GM12878 (cell line): ENCODE measurements around the gene DND1. TPM values are rescaled to one million over a fixed set of nuclear protein-coding genes. Genes with fewer than 3 reads are reported as not detected.

ENCODE experiments used
- ATF7 ChIP-seq: fragments of 450-650 bp; IDR thresholded peaks from 2 replicates; pipeline ENCODE4 v1.6.1; 2016; ENCODE audit warnings: low read depth, mild to moderate bottlenecking
- BRCA1 ChIP-seq: IDR thresholded peaks from 2 replicates; pipeline ENCODE4 v1.6.1; 2011; ENCODE audit warnings: low read depth, low read length, improper control_type of control experiment
- DPF2 ChIP-seq: fragments of 450-650 bp; IDR thresholded peaks from 2 replicates; pipeline ENCODE4 v1.6.1; 2017; ENCODE audit warnings: mild to moderate bottlenecking
- KLF5 ChIP-seq: fragments of 450-650 bp; IDR thresholded peaks from 2 replicates; pipeline ENCODE4 v1.6.1; 2014; ENCODE audit warnings: mild to moderate bottlenecking; ENCODE audit not compliant: partially characterized antibody
- MYC ChIP-seq: IDR thresholded peaks from 2 replicates; pipeline ENCODE4 v1.6.1; 2011; ENCODE audit warnings: mild to moderate bottlenecking, low read length, moderate library complexity, inconsistent platforms; ENCODE audit not compliant: insufficient read depth, insufficient replicate concordance, insufficient read length, severe bottlenecking
- NFIC ChIP-seq: IDR thresholded peaks from 2 replicates; pipeline ENCODE4 v1.6.1; 2012; ENCODE audit warnings: low read depth, mild to moderate bottlenecking, inconsistent platforms, low read length, moderate library complexity
- NKRF ChIP-seq: fragments of 450-650 bp; conservative IDR thresholded peaks from 2 replicates; pipeline ENCODE4 v1.6.1; 2017; ENCODE audit warnings: mild to moderate bottlenecking, moderate library complexity
- PAX5 ChIP-seq: IDR thresholded peaks from 2 replicates; pipeline ENCODE4 v1.6.1; 2011; ENCODE audit warnings: low read depth, low read length, borderline replicate concordance
- PRDM15 ChIP-seq: fragments of 450-650 bp; formaldehyde crosslinking; IDR thresholded peaks from 2 replicates; pipeline ENCODE4 v1.4.0; 2020; ENCODE audit warnings: mild to moderate bottlenecking, moderate library complexity
- RFX5 ChIP-seq: IDR thresholded peaks from 2 replicates; pipeline ENCODE4 v1.6.1; 2011; ENCODE audit warnings: low read depth, low read length, improper control_type of control experiment
- SP1 ChIP-seq: IDR thresholded peaks from one replicate; pipeline ENCODE4 v1.6.1; 2011; ENCODE audit warnings: low read depth, low read length
- SPI1 ChIP-seq: IDR thresholded peaks from 2 replicates; pipeline ENCODE4 v1.6.1; 2011; ENCODE audit warnings: low read depth, mild to moderate bottlenecking, low read length, moderate library complexity, borderline replicate concordance; ENCODE audit not compliant: insufficient read depth
- SREBF1 ChIP-seq: IDR thresholded peaks from 2 replicates; pipeline ENCODE4 v1.6.1; 2012; ENCODE audit warnings: mild to moderate bottlenecking, low read length
- SRF ChIP-seq, 2 experiments: IDR thresholded peaks; 2 replicates each; pipeline ENCODE4 v1.6.1; 2011; ENCODE audit warnings: low read depth in 2 of 2, low read length in 2 of 2, mild to moderate bottlenecking in 1 of 2, moderate library complexity in 1 of 2
- TARDBP ChIP-seq: IDR thresholded peaks from 2 replicates; pipeline ENCODE4 v1.6.1; 2016; ENCODE audit warnings: borderline replicate concordance
- TCF7 ChIP-seq: IDR thresholded peaks from 2 replicates; pipeline ENCODE4 v1.6.1; 2014; ENCODE audit warnings: antibody characterized with exemption, borderline replicate concordance
- WRNIP1 ChIP-seq: IDR thresholded peaks from 2 replicates; pipeline ENCODE4 v1.6.1; 2011; ENCODE audit warnings: low read depth, low read length, improper control_type of control experiment, borderline replicate concordance
- ZNF24 ChIP-seq: fragments of 450-650 bp; IDR thresholded peaks from 2 replicates; pipeline ENCODE4 v1.6.1; 2017; ENCODE audit warnings: antibody characterized with exemption, mild to moderate bottlenecking
- polyA plus RNA-seq, 11 experiments: library from polyadenylated mRNA; depleted of rRNA in 4 of 11; unstranded in 6 of 11; stranded (reverse) in 5 of 11; fragments of >200 nt; fragmentation: Nextera tagmentation in 4 of 11; fragmentation: Illumina TruSeq in 1 of 11; extraction: Ambion mirVana in 4 of 11; extraction: Trizol in 1 of 11; gene quantifications; 1 replicate in 1 of 11; 2 replicates in 10 of 11; pipeline versions ENCODE4 v1.2.1 to v1.2.3, GENCODE V29; 2011 to 2016; ENCODE audit warnings: inconsistent platforms in 2 of 11, missing spikeins in 2 of 11, low read depth in 1 of 11
- total RNA-seq, 4 experiments: library from RNA; depleted of rRNA in 3 of 4; stranded (reverse); fragments of >200 nt in 3 of 4; fragmentation: Illumina TruSeq in 1 of 4; extraction: Trizol in 1 of 4; gene quantifications; 2 replicates each; pipeline versions ENCODE4 v1.2.1 to v1.2.3, GENCODE V29; 2013 to 2021
- TF ChIP-seq, protein P1 (sequence below): IDR thresholded peaks from 2 replicates; pipeline ENCODE4 v1.6.1; 2011; ENCODE audit warnings: mild to moderate bottlenecking, low read depth, low read length, moderate library complexity; ENCODE audit not compliant: insufficient replicate concordance
- TF ChIP-seq, protein P2 (sequence below): fragments of 450-650 bp; formaldehyde crosslinking; IDR thresholded peaks from 2 replicates; pipeline ENCODE4 v1.4.0; 2022; ENCODE audit warnings: mild to moderate bottlenecking, moderate library complexity

DND1 gene
- total and polyA plus RNA-seq, 10 of the 15 experiments (the other 5 are each of a cell fraction or from before 2014, with no cell fraction given): 0.15 to 2.9 (median 0.73) TPM; not detected in 2

- no peak for TF ChIP-seq BRCA1
- no peak for TF ChIP-seq SREBF1
- TF ChIP-seq PAX5: peak; percentile 57; the same call in 1 of the 2 replicates
- no peak for TF ChIP-seq ZNF24
- TF ChIP-seq SRF (IDR thresholded peaks at IDR 0.05; ENCODE audit: low read depth in 2 of 2, low read length in 2 of 2): peak in 1 of 2 experiments; percentile 62; a peak in 1 of 4 replicates
- peak; percentile 66 for TF ChIP-seq DPF2
- 0 out of 2 replicates have a peak, but pooled peaks have one; percentile 8 for TF ChIP-seq RFX5
- TF ChIP-seq PRDM15 (CRISPR knock-in tag): no peak
- TF ChIP-seq MYC: no peak
- TF ChIP-seq, protein P1, sequence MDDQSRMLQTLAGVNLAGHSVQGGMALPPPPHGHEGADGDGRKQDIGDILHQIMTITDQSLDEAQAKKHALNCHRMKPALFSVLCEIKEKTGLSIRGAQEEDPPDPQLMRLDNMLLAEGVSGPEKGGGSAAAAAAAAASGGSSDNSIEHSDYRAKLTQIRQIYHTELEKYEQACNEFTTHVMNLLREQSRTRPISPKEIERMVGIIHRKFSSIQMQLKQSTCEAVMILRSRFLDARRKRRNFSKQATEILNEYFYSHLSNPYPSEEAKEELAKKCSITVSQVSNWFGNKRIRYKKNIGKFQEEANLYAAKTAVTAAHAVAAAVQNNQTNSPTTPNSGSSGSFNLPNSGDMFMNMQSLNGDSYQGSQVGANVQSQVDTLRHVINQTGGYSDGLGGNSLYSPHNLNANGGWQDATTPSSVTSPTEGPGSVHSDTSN: no peak
- TF ChIP-seq SP1: peak; percentile 45
- TF ChIP-seq KLF5: peak; percentile 62
- no peak for TF ChIP-seq TCF7
- peak; percentile 69 for TF ChIP-seq NKRF
- TF ChIP-seq TARDBP: no peak
- TF ChIP-seq WRNIP1: peak; percentile 93
- no peak for TF ChIP-seq NFIC
- TF ChIP-seq, protein P2, sequence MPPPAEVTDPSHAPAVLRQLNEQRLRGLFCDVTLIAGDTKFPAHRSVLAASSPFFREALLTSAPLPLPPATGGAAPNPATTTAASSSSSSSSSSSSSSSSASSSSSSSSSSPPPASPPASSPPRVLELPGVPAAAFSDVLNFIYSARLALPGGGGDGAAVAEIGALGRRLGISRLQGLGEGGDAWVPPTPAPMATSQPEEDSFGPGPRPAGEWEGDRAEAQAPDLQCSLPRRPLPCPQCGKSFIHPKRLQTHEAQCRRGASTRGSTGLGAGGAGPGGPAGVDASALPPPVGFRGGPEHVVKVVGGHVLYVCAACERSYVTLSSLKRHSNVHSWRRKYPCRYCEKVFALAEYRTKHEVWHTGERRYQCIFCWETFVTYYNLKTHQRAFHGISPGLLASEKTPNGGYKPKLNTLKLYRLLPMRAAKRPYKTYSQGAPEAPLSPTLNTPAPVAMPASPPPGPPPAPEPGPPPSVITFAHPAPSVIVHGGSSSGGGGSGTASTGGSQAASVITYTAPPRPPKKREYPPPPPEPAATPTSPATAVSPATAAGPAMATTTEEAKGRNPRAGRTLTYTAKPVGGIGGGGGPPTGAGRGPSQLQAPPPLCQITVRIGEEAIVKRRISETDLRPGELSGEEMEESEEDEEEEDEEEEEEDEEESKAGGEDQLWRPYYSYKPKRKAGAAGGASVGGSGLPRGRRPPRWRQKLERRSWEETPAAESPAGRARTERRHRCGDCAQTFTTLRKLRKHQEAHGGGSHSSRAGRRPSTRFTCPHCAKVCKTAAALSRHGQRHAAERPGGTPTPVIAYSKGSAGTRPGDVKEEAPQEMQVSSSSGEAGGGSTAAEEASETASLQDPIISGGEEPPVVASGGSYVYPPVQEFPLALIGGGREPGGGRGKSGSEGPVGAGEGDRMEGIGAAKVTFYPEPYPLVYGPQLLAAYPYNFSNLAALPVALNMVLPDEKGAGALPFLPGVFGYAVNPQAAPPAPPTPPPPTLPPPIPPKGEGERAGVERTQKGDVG (CRISPR knock-in tag): no peak
- peak; percentile 14; the same call in 1 of the 2 replicates for TF ChIP-seq SPI1
- TF ChIP-seq ATF7: peak; percentile 60
Observed at GRCh38 chr5:140664359-140665119, 8.8 kb downstream of the DND1 start, which contains the start of gene WDR55 (continued).
